ENCODE measurements around the gene COG5. TPM values are rescaled to one million over a fixed set of nuclear protein-coding genes. Genes with fewer than 3 reads are reported as not detected.

The COG5 gene
- total RNA-seq, 4 donors from 2014 or later = 39.7 to 143 (median 98.3) TPM

DNA sequence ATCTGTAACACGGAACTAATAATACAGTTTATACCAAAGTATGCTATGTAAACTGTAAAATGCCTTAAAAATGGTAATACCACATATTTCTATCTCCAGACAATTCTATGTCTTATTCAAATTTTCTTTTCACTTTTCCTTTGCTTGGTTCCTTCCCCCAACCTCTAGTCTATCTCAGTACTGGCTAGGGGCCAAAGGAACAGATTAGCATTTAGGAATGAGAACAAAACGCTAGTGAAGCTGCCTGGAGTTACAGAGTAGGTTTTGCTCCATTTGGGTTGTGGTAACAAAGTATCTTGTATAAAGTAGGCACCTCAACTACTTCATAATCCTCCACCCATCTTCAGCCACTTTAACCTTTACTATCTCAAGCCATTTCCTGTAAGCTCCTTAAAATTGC lies 300.9 kb downstream of the COG5 start:
- DNase-seq = no peak
- Histone ChIP-seq H3K9me3 (no peaks in the 10 kb centered on the region), H3K27ac (no peak overlapping the region), H3K4me3 (no peak overlapping the region), H3K27me3 (no peaks in the 10 kb centered on the region), H3K4me1 (no peaks in the 10 kb centered on the region), H3K36me3 (no peaks in the 10 kb centered on the region)
- intact Hi-C loops (cut with DNase I; ENCODE audit: low total_unique reads) = no loop called here
- TF ChIP-seq POLR2A (IDR thresholded peaks at IDR 0.05) = no peak
- TF ChIP-seq, protein P1, sequence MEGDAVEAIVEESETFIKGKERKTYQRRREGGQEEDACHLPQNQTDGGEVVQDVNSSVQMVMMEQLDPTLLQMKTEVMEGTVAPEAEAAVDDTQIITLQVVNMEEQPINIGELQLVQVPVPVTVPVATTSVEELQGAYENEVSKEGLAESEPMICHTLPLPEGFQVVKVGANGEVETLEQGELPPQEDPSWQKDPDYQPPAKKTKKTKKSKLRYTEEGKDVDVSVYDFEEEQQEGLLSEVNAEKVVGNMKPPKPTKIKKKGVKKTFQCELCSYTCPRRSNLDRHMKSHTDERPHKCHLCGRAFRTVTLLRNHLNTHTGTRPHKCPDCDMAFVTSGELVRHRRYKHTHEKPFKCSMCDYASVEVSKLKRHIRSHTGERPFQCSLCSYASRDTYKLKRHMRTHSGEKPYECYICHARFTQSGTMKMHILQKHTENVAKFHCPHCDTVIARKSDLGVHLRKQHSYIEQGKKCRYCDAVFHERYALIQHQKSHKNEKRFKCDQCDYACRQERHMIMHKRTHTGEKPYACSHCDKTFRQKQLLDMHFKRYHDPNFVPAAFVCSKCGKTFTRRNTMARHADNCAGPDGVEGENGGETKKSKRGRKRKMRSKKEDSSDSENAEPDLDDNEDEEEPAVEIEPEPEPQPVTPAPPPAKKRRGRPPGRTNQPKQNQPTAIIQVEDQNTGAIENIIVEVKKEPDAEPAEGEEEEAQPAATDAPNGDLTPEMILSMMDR (IDR thresholded peaks at IDR 0.05) = no peak

DNA sequence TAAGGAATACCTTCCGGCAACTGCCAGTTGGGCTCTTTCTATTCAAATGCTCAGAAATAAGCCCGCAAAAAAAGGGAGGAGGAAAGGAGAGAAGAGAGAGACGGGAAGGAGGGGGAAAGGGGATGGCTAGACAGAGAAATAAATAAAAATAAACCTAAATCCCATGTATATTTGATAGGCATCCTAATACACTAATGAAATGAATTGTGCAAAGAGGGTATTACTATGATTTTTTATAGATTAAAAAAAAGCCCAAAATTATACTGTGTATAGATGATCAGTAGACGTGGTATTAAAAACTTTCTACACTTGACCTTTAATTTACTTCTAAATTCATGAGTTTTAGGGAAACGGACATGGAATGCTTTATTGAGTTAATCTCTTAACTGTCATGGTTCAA lies 305.0 kb downstream of the COG5 start:
- intact Hi-C loops (cut with DNase I; ENCODE audit: low total_unique reads) = no loop called here
- TF ChIP-seq POLR2A (IDR thresholded peaks at IDR 0.05) = no peak
- TF ChIP-seq, protein P1 (IDR thresholded peaks at IDR 0.05) = no peak
- no peak for DNase-seq
- Histone ChIP-seq H3K36me3 (no peaks in the 10 kb centered on the region), H3K27me3 (no peaks in the 10 kb centered on the region), H3K27ac (no peak overlapping the region), H3K4me3 (no peak overlapping the region), H3K4me1 (no peaks in the 10 kb centered on the region), H3K9me3 (no peaks in the 10 kb centered on the region)

- DNase-seq = no peak
- Histone ChIP-seq H3K9me3 (no peaks in the 10 kb centered on the region), H3K27me3 (no peaks in the 10 kb centered on the region), H3K36me3 (no peaks in the 10 kb centered on the region), H3K4me1 (no peaks in the 10 kb centered on the region), H3K4me3 (no peak overlapping the region), H3K27ac (no peak overlapping the region)
- intact Hi-C loops (cut with DNase I; ENCODE audit: low total_unique reads) = no loop called here
- TF ChIP-seq POLR2A (IDR thresholded peaks at IDR 0.05) = no peak
- TF ChIP-seq, protein P1 (IDR thresholded peaks at IDR 0.05) = no peak
Observed at GRCh38 chr7:107255602-107256001, 308.1 kb downstream of the COG5 start.

GRCh38 chr7:107254398-107254985 lies 309.2 kb downstream of the COG5 start:
- H3K27ac ChIP-seq = no peak overlapping the region
- H3K27me3 ChIP-seq = no peaks in the 10 kb centered on the region

DNA sequence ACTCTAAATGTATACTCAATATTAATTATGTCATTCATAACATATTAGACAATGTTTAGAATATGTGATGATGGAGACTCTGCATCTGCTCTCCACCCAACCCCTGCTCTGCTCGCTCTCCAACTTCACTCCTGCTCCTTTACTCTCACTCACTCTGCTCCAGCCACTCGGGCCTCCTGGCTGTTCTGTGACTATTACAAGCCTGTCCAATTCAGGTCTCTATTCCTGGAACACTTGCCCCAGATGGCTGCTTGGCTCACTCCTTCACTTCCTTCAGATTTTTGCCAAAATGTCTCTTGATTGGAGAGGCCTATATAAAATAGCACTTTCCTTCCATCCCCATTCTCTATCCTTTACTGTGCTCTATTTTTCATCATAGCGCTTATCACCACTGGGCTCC lies 310.1 kb downstream of the COG5 start:
- Histone ChIP-seq H3K27ac (no peak overlapping the region), H3K27me3 (no peaks in the 10 kb centered on the region), H3K36me3 (no peaks in the 10 kb centered on the region), H3K4me3 (no peak overlapping the region), H3K4me1 (no peaks in the 10 kb centered on the region), H3K9me3 (no peaks in the 10 kb centered on the region)
- no peak for DNase-seq
- TF ChIP-seq POLR2A (IDR thresholded peaks at IDR 0.05) = no peak
- TF ChIP-seq, protein P1 (IDR thresholded peaks at IDR 0.05) = no peak
- intact Hi-C loops (cut with DNase I; ENCODE audit: low total_unique reads) = no loop called here

More at GRCh38 chr7:107254398-107254985, 309.2 kb downstream of the COG5 start:
- intact Hi-C loops (cut with DNase I; ENCODE audit: low total_unique reads) = no loop called here
- DNase-seq = no peak
- Histone ChIP-seq H3K9me3 (no peaks in the 10 kb centered on the region), H3K4me1 (no peaks in the 10 kb centered on the region), H3K36me3 (no peaks in the 10 kb centered on the region), H3K4me3 (no peak overlapping the region)
- TF ChIP-seq, protein P1 (IDR thresholded peaks at IDR 0.05) = no peak
- no peak for TF ChIP-seq POLR2A (IDR thresholded peaks at IDR 0.05)
